ENCODE results near the gene HCCS.
"Not testable (repeated sequence)": the region's sequence is repeated elsewhere in the genome, so short reads cannot be mapped to it uniquely, and the experiment has no call there.

HCCS gene

DNA sequence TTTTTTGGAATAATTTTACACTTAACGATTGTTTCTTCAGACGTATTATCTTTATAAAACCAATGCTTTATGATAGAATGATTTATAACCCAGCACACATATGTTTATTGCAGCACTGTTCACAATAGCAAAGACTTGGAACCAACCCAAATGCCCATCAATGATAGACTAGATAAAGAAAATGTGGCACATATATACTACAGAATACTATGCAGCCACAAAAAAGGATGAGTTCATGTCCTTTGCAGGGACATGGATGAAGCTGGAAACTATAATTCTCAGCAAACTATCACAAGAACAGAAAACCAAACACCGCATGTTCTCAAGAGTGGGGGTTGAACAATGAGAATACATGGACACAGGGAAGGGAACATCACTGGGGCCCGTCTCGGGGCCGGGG is 12.0 kb downstream of the HCCS start:
- not testable (repeated sequence) for DNase-seq (ENCODE audit: low read depth)

- no peak for DNase-seq (ENCODE audit: low read depth)
Measured at GRCh38 chrX:11124112-11124511, 13.0 kb downstream of the HCCS start.

GRCh38 chrX:11125060-11125459 is 13.9 kb downstream of the HCCS start:
- peak; percentile 11 for DNase-seq (ENCODE audit: low read depth)

GRCh38 chrX:11129534-11130105 is 18.5 kb downstream of the HCCS start:
- DNase-seq (ENCODE audit: low read depth): no peak

DNA sequence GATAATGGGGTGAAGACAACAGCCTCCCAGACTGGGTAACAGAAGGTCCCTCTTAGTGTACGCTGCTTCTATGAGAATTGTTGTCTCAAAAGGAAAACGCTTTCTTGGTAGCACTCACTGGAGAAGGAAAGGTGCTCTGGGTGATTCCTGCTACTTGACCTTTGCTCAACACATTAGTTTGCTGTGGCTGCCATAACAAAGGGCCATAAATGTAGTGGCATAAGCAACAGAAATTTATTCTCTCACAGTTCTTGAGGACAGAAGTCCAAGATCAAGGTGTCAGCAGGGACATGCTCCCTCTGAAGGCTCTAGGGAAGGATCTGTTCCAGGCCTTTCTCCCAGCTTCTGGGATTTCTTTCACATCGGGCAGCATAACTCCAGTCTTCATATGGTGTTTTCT is 19.0 kb downstream of the HCCS start:
- DNase-seq (ENCODE audit: low read depth): no peak

DNA sequence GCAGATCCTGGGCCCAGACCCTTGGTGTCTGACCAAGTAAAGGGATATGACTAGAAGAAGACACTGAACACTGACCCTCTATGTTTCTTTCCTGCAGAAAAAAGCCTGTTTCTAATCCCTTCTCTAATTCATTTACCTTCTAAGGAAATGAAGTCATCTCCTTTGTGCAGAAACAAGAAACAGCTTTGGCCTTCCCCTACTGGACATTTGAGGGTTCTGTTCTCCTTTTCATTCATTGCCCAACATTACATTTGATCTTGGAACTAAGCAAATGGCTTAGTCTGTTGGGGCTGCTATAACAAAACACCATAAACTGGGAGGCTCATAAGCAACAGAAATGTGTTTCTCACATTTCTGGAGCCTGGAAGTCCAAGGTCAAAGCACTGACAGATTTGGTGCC is 20.0 kb downstream of the HCCS start:
- DNase-seq (ENCODE audit: low read depth): peak; percentile 10

- peak; percentile 12 for DNase-seq (ENCODE audit: low read depth)
Measured at GRCh38 chrX:11135564-11136185, 24.5 kb downstream of the HCCS start.

DNA sequence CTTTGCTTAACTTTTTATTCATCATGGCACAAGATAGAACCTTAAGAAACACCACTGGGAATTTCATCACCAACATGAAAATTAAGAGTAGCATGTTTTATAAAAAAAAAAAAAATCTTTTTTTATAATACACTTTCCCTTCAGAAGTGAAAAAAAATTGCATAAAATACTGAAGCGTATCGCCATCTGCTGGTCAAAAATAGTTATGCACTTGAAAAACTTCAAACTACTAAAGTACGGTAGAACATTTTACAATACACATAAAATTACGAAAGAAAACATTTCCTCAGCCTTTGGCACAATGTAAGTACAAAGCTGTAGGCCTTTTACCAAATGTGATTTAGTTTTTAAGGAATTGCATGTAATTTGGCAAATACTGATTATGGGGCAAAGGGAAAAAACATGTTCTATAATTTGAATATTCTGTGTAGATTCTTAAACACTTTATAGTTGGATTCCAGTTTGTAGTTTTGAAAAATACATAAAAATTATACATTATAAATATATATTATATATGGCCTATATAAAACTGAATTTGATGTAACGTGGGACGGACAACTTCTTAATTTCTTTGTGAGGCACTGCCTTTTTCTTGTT is 26.5 kb downstream of the HCCS start:
- peak; percentile 49 for DNase-seq (ENCODE audit: low read depth)

DNA sequence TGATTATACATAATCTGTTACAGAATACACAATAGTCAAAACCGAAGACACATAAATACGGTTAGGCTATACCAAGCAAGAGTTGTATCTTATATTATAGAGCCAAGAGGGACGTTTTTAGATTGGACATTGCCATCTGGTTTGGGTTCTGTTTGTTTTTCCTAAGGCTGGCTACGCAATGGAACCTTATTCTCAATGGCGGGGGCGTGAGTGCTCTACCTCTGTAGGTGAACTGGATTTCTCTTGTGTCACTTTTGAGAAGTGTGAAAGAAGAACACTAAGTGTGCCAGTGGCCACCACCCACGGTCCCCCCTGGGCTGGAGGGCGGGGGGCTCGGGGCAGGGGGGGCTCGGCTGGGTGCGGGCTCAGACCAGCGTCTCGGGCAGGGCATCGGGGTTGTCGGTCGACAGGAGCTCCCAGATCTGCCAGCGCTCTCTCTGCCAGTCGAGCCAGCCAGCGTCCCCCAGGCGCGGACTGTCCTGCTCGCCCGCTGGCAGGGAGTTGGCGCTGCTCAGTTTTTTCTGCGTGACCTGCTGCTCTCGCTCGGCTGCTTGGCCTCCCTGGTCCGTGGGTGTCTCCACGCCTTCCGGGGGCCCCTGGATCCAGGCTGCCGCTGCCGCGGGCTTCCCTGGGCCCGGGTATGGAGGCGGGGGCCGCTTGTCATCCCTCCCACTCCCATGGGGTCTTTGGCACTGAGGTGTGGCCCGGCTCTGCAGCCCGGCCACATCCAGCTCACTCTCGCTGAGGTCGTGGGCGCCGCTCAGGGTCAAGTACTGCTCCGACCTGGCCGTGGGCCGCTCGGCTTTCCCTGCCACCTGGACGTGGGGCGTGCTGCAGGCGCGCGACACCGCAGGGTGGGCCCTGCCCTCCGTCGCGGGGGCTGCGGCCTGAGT is 27.6 kb downstream of the HCCS start:
- no peak for DNase-seq (ENCODE audit: low read depth)

GRCh38 chrX:11143931-11144678 is 33.0 kb downstream of the HCCS start:
- DNase-seq (ENCODE audit: low read depth): peak; percentile 77

- no peak for DNase-seq (ENCODE audit: low read depth)
Measured at GRCh38 chrX:11146411-11146810, 35.3 kb downstream of the HCCS start.

DNA sequence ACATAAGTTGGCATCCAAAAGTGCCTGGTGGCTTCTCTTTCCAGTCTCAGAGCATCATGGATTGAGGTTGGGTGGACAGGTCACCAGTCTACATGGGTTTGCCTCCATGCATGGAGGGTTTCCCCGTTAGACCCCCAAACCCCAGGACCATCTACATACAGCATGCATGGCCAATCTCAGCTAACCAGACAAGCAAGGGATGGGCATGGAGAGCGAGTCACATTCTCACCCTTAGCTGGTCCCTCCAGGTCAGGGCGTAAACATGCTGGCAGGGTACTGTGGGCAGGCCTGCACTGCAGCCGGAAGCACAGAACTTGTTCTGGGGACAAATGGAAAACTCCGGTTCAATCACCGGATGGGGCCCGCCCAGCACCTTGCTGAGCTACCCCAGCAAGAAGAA is 37.3 kb downstream of the HCCS start:
- no peak for DNase-seq (ENCODE audit: low read depth)

GRCh38 chrX:11151799-11152559 is 40.8 kb downstream of the HCCS start:
- peak; percentile 18 for DNase-seq (ENCODE audit: low read depth)

- no peak for DNase-seq (ENCODE audit: low read depth)
Measured at GRCh38 chrX:11159149-11159548, 48.0 kb downstream of the HCCS start.

GRCh38 chrX:11164433-11164832 is 53.3 kb downstream of the HCCS start:
- DNase-seq (ENCODE audit: low read depth): no peak

GRCh38 chrX:11171956-11172355 is 60.8 kb downstream of the HCCS start:
- DNase-seq (ENCODE audit: low read depth): no peak

GRCh38 chrX:11172415-11172814 is 61.3 kb downstream of the HCCS start:
- DNase-seq (ENCODE audit: low read depth): no peak

All from iris pigment epithelial cell (primary cell).